Progenitor cell of endocrine pancreas (in vitro differentiated cells): ENCODE results near the gene LTBP2. TPM values are rescaled to one million over a fixed set of nuclear protein-coding genes. Genes with fewer than 3 reads are reported as not detected.

Experiments used
- DNase-seq: peaks from one replicate; pipeline ENCODE4 v3.0.0; 2021; ENCODE audit warnings: low spot score; ENCODE audit not compliant: unreplicated experiment
- H3K27ac Mint-ChIP-seq: 2 replicates; pipeline ENCODE4 v1.8.0; 2021; ENCODE audit warnings: mild to moderate bottlenecking, moderate library complexity, mixed read lengths
- H3K27me3 Mint-ChIP-seq: 2 replicates; pipeline ENCODE4 v1.8.0; 2021; ENCODE audit warnings: mixed read lengths
- H3K36me3 Mint-ChIP-seq: 2 replicates; pipeline ENCODE4 v1.8.0; 2022; ENCODE audit warnings: mixed read lengths; ENCODE audit not compliant: insufficient read depth
- H3K4me1 Mint-ChIP-seq: 2 replicates; pipeline ENCODE4 v1.8.0; 2021; ENCODE audit warnings: low read depth, mixed read lengths
- H3K4me3 Mint-ChIP-seq: 2 replicates; pipeline ENCODE4 v1.8.0; 2021; ENCODE audit warnings: low read depth, mild to moderate bottlenecking, moderate library complexity, mixed read lengths
- H3K9me3 Mint-ChIP-seq: 2 replicates; pipeline ENCODE4 v1.8.0; 2021; ENCODE audit warnings: low read depth, mixed read lengths
- CTCF ChIP-seq: fragments of 200-600 bp; sonication (generic); IDR thresholded peaks from one replicate; pipeline ENCODE4 v1.5.0; 2021; ENCODE audit warnings: antibody characterized with exemption, mild to moderate bottlenecking; ENCODE audit not compliant: unreplicated experiment
- total RNA-seq: library from RNA; stranded (reverse); gene quantifications from 2 replicates; pipeline ENCODE4 v1.2.1, GENCODE V29; 2021

The LTBP2 gene
- total RNA-seq, 1 donor from 2014 or later: 0.79 TPM

GRCh38 chr14:74582910-74583581, 29.0 kb downstream of the LTBP2 start:
- Mint-ChIP-seq H3K4me3 (no peak overlapping the region), H3K36me3 (no peaks in the 10 kb centered on the region), H3K9me3 (no peaks in the 10 kb centered on the region), H3K27me3 (peaks cover 4% of the 10 kb centered on the region), H3K4me1 (no peaks in the 10 kb centered on the region), H3K27ac (no peak overlapping the region)
- no peak for TF ChIP-seq CTCF
- no peak for DNase-seq

GRCh38 chr14:74580275-74580672, 31.8 kb downstream of the LTBP2 start:
- no peak overlapping the region for H3K4me3 Mint-ChIP-seq
- H3K27me3 Mint-ChIP-seq: peaks cover 7% of the 10 kb centered on the region
- no peak for DNase-seq
- H3K4me1 Mint-ChIP-seq: no peaks in the 10 kb centered on the region
- no peak overlapping the region for H3K27ac Mint-ChIP-seq
- TF ChIP-seq CTCF: no peak
- H3K36me3 Mint-ChIP-seq: no peaks in the 10 kb centered on the region
- no peaks in the 10 kb centered on the region for H3K9me3 Mint-ChIP-seq

GRCh38 chr14:74579447-74580274, 32.4 kb downstream of the LTBP2 start:
- no peaks in the 10 kb centered on the region for H3K36me3 Mint-ChIP-seq
- no peak overlapping the region for H3K4me3 Mint-ChIP-seq
- peaks cover 5% of the 10 kb centered on the region for H3K27me3 Mint-ChIP-seq
- no peak for TF ChIP-seq CTCF
- H3K9me3 Mint-ChIP-seq: no peaks in the 10 kb centered on the region
- DNase-seq: no peak
- H3K27ac Mint-ChIP-seq: no peak overlapping the region
- no peaks in the 10 kb centered on the region for H3K4me1 Mint-ChIP-seq

- TF ChIP-seq CTCF: no peak
- Mint-ChIP-seq H3K4me1 (no peaks in the 10 kb centered on the region), H3K36me3 (no peaks in the 10 kb centered on the region), H3K27ac (no peak overlapping the region), H3K4me3 (no peak overlapping the region), H3K9me3 (no peaks in the 10 kb centered on the region), H3K27me3 (peaks cover 6% of the 10 kb centered on the region)
- no peak for DNase-seq
These were observed 33.6 kb downstream of the LTBP2 start for GRCh38 chr14:74578479-74578878.

GRCh38 chr14:74577948-74578275, 34.1 kb downstream of the LTBP2 start:
- DNase-seq: no peak
- Mint-ChIP-seq H3K9me3 (no peaks in the 10 kb centered on the region), H3K4me1 (no peaks in the 10 kb centered on the region), H3K27ac (no peak overlapping the region), H3K36me3 (no peaks in the 10 kb centered on the region), H3K27me3 (peaks cover 6% of the 10 kb centered on the region), H3K4me3 (no peak overlapping the region)
- TF ChIP-seq CTCF: no peak
